OCI-LY3 (cell line): ENCODE data around the gene MAGI1.

ENCODE experiments used
- H2AFZ ChIP-seq: fragments of 200-600, 300-600 bp; shearing (Covaris generic); 2 replicates; pipeline ENCODE4 v1.6.0; 2014; ENCODE audit warnings: antibody characterized with exemption, low read depth, low read length
- H3K27ac ChIP-seq: fragments of 200-600, 300-600 bp; sonication (generic); 2 replicates; pipeline ENCODE4 v1.5.1; 2014; ENCODE audit warnings: mild to moderate bottlenecking, low read length, moderate library complexity, mixed read lengths
- H3K27me3 ChIP-seq: fragments of 200-600, 300-600 bp; sonication (generic); 2 replicates; pipeline ENCODE4 v1.6.1; 2014; ENCODE audit warnings: low read depth, low read length, mixed read lengths
- H3K36me3 ChIP-seq: fragments of 200-600, 300-600 bp; sonication (generic); replicated peaks from 2 replicates; pipeline ENCODE3; 2014; ENCODE audit warnings: low read depth, low read length, mixed read lengths
- H3K4me1 ChIP-seq: fragments of 300-600, 200-600 bp; sonication (generic); 2 replicates; pipeline ENCODE4 v1.6.1; 2014; ENCODE audit warnings: low read length, mixed read lengths
- H3K4me2 ChIP-seq: fragments of 200-600, 300-600 bp; sonication (generic); 2 replicates; pipeline ENCODE4 v1.6.1; 2014; ENCODE audit warnings: low read length, mixed read lengths
- H3K4me3 ChIP-seq: fragments of 300-600, 200-600 bp; sonication (generic); 2 replicates; pipeline ENCODE4 v1.5.1; 2014; ENCODE audit warnings: antibody characterized with exemption, mild to moderate bottlenecking, low read length, moderate library complexity
- H3K79me2 ChIP-seq: fragments of 300-600, 200-600 bp; shearing (Covaris generic); 2 replicates; pipeline ENCODE4 v1.6.1; 2014; ENCODE audit warnings: mild to moderate bottlenecking, low read length, mixed read lengths
- H3K9ac ChIP-seq: fragments of 300-600, 200-600 bp; shearing (Covaris generic); 2 replicates; pipeline ENCODE4 v1.6.0; 2014; ENCODE audit warnings: mild to moderate bottlenecking, low read length, moderate library complexity
- H3K9me3 ChIP-seq: fragments of 200-600, 300-600 bp; shearing (Covaris generic); 2 replicates; pipeline ENCODE4 v1.6.1; 2014; ENCODE audit warnings: low read length, mixed read lengths; ENCODE audit not compliant: insufficient read depth
- H4K20me1 ChIP-seq: fragments of 200-600, 300-600 bp; sonication (generic); 2 replicates; pipeline ENCODE4 v1.6.1; 2016; ENCODE audit warnings: low read length, mixed read lengths; ENCODE audit not compliant: insufficient read depth
- CTCF ChIP-seq: fragments of 200-600, 300-600 bp; sonication (generic); IDR thresholded peaks from 2 replicates; pipeline ENCODE4 v1.5.1; 2014; ENCODE audit warnings: antibody characterized with exemption, low read length, low read depth
- EZH2phosphoT487 ChIP-seq: fragments of 200-600 bp; shearing (Covaris generic); IDR thresholded peaks from 2 replicates; pipeline ENCODE4 v1.6.1; 2018; ENCODE audit warnings: antibody characterized with exemption, mixed run types, low read depth

MAGI1 gene

GRCh38 chr3:65335587-65335986 is 703.1 kb downstream of the MAGI1 start:
- Histone ChIP-seq H3K9ac (no peak overlapping the region), H3K36me3 (no peaks in the 10 kb centered on the region), H3K4me3 (no peak overlapping the region), H3K4me2 (no peak overlapping the region), H3K9me3 (no peaks in the 10 kb centered on the region), H4K20me1 (no peaks in the 10 kb centered on the region), H3K27me3 (peaks cover 13% of the 10 kb centered on the region; the same call in 1 of the 2 replicates), H3K27ac (no peak overlapping the region), H3K4me1 (no peaks in the 10 kb centered on the region), H3K79me2 (no peaks in the 10 kb centered on the region), H2AFZ (no peak overlapping the region)
- TF ChIP-seq EZH2phosphoT487 (no peak), CTCF (no peak)

DNA sequence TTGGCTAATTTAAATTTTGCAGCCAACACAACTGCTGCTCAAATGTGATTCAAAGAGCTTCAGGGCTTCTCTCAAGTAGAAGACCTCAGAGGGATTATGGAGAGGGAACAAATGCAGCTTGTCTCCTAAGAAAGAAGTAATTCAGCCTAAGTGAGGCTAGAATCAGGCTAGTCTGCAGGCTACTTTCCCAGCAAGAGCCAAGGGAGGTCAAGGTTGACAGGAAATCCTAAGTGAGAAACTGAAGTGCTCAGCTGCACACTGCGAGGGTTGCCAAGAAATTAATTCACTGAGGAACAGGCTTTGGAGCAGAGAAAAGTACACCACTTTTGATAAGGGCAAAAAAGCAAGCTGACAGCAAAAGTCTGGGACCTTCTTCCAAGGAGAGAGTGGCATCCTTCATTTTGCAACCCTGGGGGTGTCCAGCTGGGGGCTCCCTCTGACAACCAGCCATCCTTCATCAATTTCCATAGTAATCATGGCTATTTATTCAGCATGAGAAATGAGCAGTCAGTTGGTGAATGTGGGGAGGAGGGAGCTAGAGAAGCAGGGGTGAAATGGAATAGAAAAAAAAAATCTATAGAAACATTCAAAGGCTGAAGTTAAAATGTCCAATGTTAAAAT is 704.6 kb downstream of the MAGI1 start:
- H3K9ac ChIP-seq: no peak overlapping the region
- H3K79me2 ChIP-seq: no peaks in the 10 kb centered on the region
- no peak overlapping the region for H2AFZ ChIP-seq
- H4K20me1 ChIP-seq: no peaks in the 10 kb centered on the region
- H3K4me2 ChIP-seq: no peak overlapping the region
- peaks cover 7% of the 10 kb centered on the region; the same call in 1 of the 2 replicates for H3K4me1 ChIP-seq
- H3K4me3 ChIP-seq: no peak overlapping the region
- H3K27ac ChIP-seq: no peak overlapping the region
- H3K27me3 ChIP-seq: peaks cover 11% of the 10 kb centered on the region; the same call in 1 of the 2 replicates
- no peaks in the 10 kb centered on the region for H3K36me3 ChIP-seq
- no peaks in the 10 kb centered on the region for H3K9me3 ChIP-seq
- TF ChIP-seq CTCF (peak; percentile 39; the same call in 1 of the 2 replicates), EZH2phosphoT487 (no peak)

GRCh38 chr3:65331730-65332129 is 707.0 kb downstream of the MAGI1 start:
- no peaks in the 10 kb centered on the region for H3K36me3 ChIP-seq
- no peak overlapping the region for H3K4me3 ChIP-seq
- H4K20me1 ChIP-seq: no peaks in the 10 kb centered on the region
- H3K27ac ChIP-seq: no peak overlapping the region
- H3K27me3 ChIP-seq: peaks cover 3% of the 10 kb centered on the region; the same call in 1 of the 2 replicates
- no peak overlapping the region for H3K4me2 ChIP-seq
- no peaks in the 10 kb centered on the region for H3K79me2 ChIP-seq
- H3K9ac ChIP-seq: no peak overlapping the region
- no peak overlapping the region for H2AFZ ChIP-seq
- H3K9me3 ChIP-seq: no peaks in the 10 kb centered on the region
- TF ChIP-seq CTCF (no peak), EZH2phosphoT487 (no peak)
- H3K4me1 ChIP-seq: peaks cover 7% of the 10 kb centered on the region; the same call in 1 of the 2 replicates

DNA sequence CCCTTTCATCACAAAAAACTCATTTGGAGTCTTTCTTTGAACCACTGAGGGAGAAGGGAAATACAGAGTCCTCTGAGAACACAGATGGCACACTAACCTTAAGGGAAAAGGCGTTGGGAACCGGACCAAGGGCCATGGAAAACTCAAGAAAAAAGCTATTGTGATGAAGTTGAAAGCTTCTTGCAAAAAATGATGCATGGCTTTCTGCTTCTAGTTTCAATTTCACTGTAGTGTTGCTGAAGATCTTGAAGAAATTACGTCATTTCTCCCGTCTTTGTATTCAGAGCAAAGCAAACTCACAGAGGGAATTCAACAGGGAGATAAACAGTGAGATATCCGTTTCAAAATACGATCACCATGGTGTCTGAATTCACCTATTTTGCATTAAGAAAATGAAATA is 708.6 kb downstream of the MAGI1 start:
- Histone ChIP-seq H3K4me1 (peaks cover 7% of the 10 kb centered on the region; the same call in 1 of the 2 replicates), H3K4me3 (peak overlapping the region; percentile 31; the same call in 1 of the 2 replicates), H3K36me3 (no peaks in the 10 kb centered on the region), H3K27me3 (no peaks in the 10 kb centered on the region; the same call in 1 of the 2 replicates), H3K4me2 (peak overlapping the region; percentile 41), H3K27ac (no peak overlapping the region), H4K20me1 (no peaks in the 10 kb centered on the region), H3K9me3 (no peaks in the 10 kb centered on the region), H3K9ac (no peak overlapping the region), H2AFZ (no peak overlapping the region; the same call in 1 of the 2 replicates), H3K79me2 (no peaks in the 10 kb centered on the region)
- TF ChIP-seq CTCF: no peak
- TF ChIP-seq EZH2phosphoT487: no peak
